RCC 7860 (cell line): ENCODE measurements around the gene KRT84.
"Not testable (repeated sequence)": the region's sequence is repeated elsewhere in the genome, so short reads cannot be mapped to it uniquely, and the experiment has no call there.

Experiments used
- DNase-seq: peaks from one replicate; pipeline ENCODE4 v3.0.0-alpha.2; 2015; ENCODE audit warnings: low spot score
- FAIRE-seq: peaks from 2 replicates; lab custom pipeline; 2012; peaks lifted over from hg19 to GRCh38; lab: Jason Lieb, UNC

KRT84 gene

GRCh38 chr12:52347551-52348510 lies 37.6 kb downstream of the KRT84 start:
- no peak for FAIRE-seq

GRCh38 chr12:52347016-52347415 lies 38.4 kb downstream of the KRT84 start:
- FAIRE-seq (no peak), DNase-seq (no peak)

More at GRCh38 chr12:52347551-52348510, 37.6 kb downstream of the KRT84 start:
- no peak for DNase-seq

DNA sequence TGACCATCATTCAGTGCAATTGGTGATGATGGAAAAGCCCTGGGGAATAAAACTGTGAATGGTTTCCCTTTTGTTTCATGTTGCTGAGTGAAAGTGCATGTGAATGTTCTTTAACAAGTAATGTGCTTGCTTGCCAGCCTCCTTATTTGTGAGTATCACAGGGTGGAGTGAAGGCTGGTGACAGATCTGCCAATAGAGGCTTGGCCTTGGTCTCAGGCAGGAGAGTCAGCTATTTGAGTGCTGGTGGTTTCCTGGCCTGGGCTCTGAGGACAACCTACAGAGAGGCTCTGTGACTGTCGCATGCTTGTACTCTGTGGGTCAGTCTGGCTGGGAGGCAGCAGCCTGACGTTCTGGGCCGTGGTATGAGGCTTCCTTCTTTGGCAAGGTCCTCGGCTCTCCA lies 38.9 kb downstream of the KRT84 start:
- DNase-seq (no peak), FAIRE-seq (no peak)

GRCh38 chr12:52345041-52345440 lies 40.4 kb downstream of the KRT84 start:
- FAIRE-seq, DNase-seq: not testable (repeated sequence)

- FAIRE-seq = no peak
- DNase-seq = no peak
Observed at GRCh38 chr12:52344111-52344510, 41.3 kb downstream of the KRT84 start.

DNA sequence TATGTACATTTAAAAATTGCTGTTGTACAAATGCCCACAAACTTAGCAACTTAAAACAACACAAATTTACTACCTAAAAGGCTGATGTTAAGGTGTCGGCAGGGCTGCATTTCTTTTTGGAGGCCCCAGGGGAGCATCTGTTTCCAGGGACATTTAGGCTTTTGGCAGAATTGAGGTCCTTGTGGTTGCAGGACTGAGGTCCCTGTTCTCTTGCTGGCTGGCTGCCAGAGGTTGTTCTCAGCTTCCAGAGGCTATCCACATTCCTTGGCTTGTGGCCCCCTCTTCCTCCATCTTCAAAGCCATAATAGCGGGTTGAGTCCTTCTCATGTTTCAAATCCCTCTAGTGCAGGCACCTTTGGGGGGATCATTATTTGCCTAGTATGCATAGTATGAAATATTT lies 41.9 kb downstream of the KRT84 start:
- DNase-seq (no peak), FAIRE-seq (no peak)

DNA sequence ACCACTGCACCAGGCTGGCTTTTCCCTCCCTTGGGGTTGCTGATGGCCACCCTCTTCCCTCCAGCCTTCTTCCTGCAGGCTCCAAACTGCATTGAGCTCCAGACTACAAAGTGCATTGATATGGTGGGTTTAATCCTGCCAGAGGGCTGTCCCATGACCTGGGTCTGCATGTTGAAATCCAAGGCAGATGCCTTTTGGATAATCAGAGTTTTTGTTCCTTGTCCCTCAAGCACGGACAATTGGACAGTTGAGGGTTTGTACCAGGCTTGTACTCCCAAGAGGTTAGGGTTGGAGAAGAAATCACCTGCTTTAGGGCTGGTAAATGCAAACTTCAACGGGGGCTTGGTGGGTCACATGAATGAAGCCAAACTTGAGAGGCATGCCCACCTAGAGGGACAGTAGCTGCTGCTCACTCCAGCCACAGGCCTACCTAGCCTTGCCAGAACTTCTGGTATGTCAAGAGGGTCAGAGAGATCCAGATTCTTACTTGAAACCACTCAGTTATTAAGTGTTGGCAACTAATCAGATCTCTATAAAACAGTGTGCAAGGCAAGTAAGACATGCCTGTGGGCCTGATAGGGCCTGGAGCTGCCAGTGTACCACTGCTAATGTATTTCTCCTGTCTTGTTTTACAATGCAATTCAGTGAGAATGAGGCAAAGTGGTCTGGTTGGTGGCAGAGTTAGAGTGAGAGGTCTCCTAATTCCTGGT lies 42.5 kb downstream of the KRT84 start:
- no peak for FAIRE-seq

GRCh38 chr12:52341066-52341580 lies 44.3 kb downstream of the KRT84 start:
- FAIRE-seq (no peak), DNase-seq (no peak)

More for the DNA sequence above, 42.5 kb downstream of the KRT84 start:
- no peak for DNase-seq

DNA sequence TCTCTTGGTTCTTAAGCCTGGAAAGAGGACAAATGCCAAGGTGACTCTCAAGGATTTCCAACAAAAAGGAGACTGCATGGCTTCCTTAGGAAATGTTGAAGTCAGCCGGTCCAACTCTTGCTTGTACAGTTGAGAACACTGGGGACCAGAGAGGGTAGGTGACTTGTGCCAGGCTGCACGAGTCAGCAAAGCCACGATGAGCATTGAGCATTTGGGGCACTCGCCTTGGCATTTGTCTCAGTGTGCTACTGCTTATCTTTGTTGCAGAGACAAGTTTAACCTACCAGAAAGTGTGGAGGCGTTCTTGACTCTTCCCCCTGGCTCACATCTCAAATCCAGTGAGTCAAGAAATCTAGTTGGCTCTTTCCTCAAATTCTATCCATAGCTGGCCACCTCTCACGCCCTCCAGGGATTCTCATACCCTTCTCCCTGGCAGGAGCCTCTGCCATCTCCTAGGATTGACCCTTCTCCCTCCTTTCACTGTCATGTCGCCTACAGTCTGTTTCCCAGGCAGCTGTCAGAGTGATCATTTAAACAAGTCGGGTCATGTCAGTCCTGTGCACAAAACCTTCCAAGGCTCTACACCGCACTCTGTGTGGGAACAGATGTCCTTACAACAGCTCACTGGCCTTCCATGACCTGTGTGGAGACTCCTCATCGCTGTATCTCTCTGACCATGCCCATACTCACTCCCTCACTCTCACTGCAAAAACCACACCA lies 47.1 kb downstream of the KRT84 start:
- no peak for DNase-seq

GRCh38 chr12:52337054-52337453 lies 48.4 kb downstream of the KRT84 start:
- DNase-seq = no peak
- peak; percentile 35 for FAIRE-seq

More for the DNA sequence above, 47.1 kb downstream of the KRT84 start:
- no peak for FAIRE-seq

GRCh38 chr12:52336641-52337040 lies 48.8 kb downstream of the KRT84 start:
- DNase-seq (no peak), FAIRE-seq (no peak)

GRCh38 chr12:52335598-52336262 lies 49.7 kb downstream of the KRT84 start:
- FAIRE-seq = no peak
- no peak for DNase-seq

GRCh38 chr12:52334185-52334584 lies 51.3 kb downstream of the KRT84 start:
- FAIRE-seq = no peak
- no peak for DNase-seq

DNA sequence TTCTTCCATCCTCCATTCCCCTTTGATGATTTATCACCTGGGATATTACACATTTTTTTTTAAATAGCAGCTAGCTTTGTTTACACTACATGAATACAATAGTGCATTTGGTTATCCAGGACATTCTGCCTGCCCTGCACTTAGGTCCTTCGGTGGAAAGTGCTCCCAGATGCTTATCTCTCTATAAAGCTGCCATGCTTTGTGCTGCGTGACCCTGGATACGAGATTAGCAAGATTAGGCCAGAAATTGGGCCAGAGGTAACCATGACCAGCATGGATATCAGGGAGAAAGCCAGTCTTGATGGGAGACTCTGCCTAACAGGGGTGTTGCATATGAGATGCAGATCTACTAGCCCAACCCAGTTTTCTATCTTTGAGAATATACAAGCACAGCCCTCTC lies 52.1 kb downstream of the KRT84 start:
- FAIRE-seq (no peak), DNase-seq (no peak)

DNA sequence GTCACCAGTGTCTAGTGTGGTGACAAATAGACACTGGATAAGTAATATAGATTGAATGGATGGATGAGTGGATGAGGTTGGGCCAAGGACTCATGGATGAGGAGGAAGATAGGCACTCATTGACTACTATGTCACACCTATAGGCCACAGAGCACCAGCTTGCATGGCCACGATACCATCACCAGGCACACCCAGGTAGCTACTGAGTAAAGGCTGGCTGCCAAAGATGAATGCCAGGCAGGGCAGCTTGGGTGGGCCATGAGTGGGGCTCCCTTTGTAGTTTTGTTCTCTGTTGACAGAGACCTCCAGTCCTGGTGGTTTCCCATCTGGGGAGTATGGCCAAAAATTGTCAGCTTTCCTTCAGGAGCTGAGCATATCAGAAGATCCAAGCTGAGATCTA lies 53.1 kb downstream of the KRT84 start:
- no peak for FAIRE-seq

GRCh38 chr12:52331833-52332232 lies 53.6 kb downstream of the KRT84 start:
- DNase-seq (no peak), FAIRE-seq (no peak)

More for the DNA sequence above, 53.1 kb downstream of the KRT84 start:
- no peak for DNase-seq

GRCh38 chr12:52331039-52331438 lies 54.4 kb downstream of the KRT84 start:
- no peak for FAIRE-seq

DNA sequence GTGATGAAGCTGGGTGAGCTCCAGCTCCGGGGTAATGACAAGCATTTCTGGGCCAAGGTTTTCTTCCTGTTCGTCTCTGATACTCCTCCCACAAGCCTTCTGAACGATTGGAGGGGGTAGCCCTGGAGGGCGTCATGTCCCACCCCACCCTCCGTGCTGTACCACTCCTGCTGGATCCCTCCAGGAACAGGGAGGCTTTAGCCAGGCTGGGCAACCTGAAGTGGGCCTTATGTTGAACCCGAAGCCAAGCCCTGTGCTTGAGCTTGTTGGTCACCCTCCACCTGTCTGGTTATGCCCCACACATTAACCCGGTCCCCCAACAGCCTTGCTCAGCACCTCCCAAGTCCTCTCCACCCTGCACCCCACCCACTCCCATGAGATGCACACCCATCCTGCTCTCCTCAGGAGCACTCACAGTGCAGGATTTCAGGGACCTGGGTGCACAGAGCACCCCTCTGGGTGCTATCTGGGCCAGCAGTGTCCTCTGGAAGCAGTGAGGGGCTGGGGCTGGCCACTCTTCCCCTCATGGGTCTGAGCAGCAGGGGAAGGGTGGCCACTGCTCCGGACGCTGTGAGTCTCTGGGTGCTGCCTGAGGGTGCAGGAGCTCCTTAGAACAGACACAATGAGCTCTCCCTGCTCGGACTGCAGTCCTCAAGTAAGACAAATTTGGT lies 57.5 kb downstream of the KRT84 start:
- DNase-seq (no peak), FAIRE-seq (no peak)

More at GRCh38 chr12:52331039-52331438, 54.4 kb downstream of the KRT84 start:
- no peak for DNase-seq
